Prostate gland (tissue), 2 donors: ENCODE measurements around the gene NXPE1. TPM values are rescaled to one million over a fixed set of nuclear protein-coding genes. Genes with fewer than 3 reads are reported as not detected.
"Not testable (repeated sequence)": the region's sequence is repeated elsewhere in the genome, so short reads cannot be mapped to it uniquely, and the experiment has no call there.

Source experiments
- DNase-seq: peaks from one replicate; pipeline ENCODE4 v3.0.0-alpha.2; 2019; ENCODE audit warnings: low spot score
- H3K27ac ChIP-seq, 2 donors: fragments of 200-600 bp; sonication (generic); 2 replicates each; pipeline ENCODE4 v1.5.1; 2017 to 2019
- H3K27me3 ChIP-seq: fragments of 200-600 bp; sonication (generic); replicated peaks from 2 replicates; pipeline ENCODE4 v1.5.1; 2019; ENCODE audit not compliant: insufficient read depth
- H3K36me3 ChIP-seq, 2 donors: fragments of 200-600 bp; sonication (generic); 1 replicate in 1 of 2; 2 replicates in 1 of 2; pipeline versions ENCODE4 v1.5.1 to v1.8.1; 2017 to 2019
- H3K4me1 ChIP-seq: fragments of 200-600 bp; sonication (generic); replicated peaks from 2 replicates; pipeline ENCODE4 v1.5.1; 2019
- H3K4me3 ChIP-seq, 2 donors: fragments of 200-600 bp; sonication (generic); 2 replicates each; pipeline ENCODE4 v1.5.1; 2017 to 2019
- H3K9me3 ChIP-seq: fragments of 200-600 bp; sonication (generic); 2 replicates; pipeline ENCODE4 v1.5.1; 2017
- POLR2A ChIP-seq: fragments of 450-650 bp; IDR thresholded peaks from one replicate; pipeline ENCODE4 v1.6.1; 2016; ENCODE audit warnings: antibody characterized with exemption, mild to moderate bottlenecking
- POLR2AphosphoS5 ChIP-seq: sonication (generic); formaldehyde crosslinking; IDR thresholded peaks from one replicate; pipeline ENCODE4 v1.6.1; 2017; ENCODE audit warnings: antibody characterized with exemption
- WGBS: methylation state at CpG from one replicate; pipeline ENCODE4 v1.1.5; 2018; 5-methylcytosine and 5-hydroxymethylcytosine counted together
- intact Hi-C: fragments of 100-400 bp; cut with DNase I; formaldehyde crosslinking; loops from one replicate; pipeline ENCODE4 v1.14.2; 2022
- total RNA-seq, 2 donors: library from RNA; depleted of rRNA; stranded (reverse); fragments of >200 nt; gene quantifications; one replicate each; pipeline ENCODE4 v1.1.0, GENCODE V29; 2016
- TF ChIP-seq, protein P1 (sequence below), 4 experiments: fragments of 200-600 bp in 2 of 4; fragments of 450-650 bp in 2 of 4; sonication (generic) in 2 of 4; IDR thresholded peaks; 1 replicate in 3 of 4; 2 replicates in 1 of 4; pipeline ENCODE4 v1.5.1; 2016 to 2019; ENCODE audit warnings: antibody characterized with exemption in 4 of 4, mild to moderate bottlenecking in 2 of 4, moderate library complexity in 2 of 4

The NXPE1 gene
- total RNA-seq, 2 donors from 2014 or later = 0.09 to 3.0 TPM

DNA sequence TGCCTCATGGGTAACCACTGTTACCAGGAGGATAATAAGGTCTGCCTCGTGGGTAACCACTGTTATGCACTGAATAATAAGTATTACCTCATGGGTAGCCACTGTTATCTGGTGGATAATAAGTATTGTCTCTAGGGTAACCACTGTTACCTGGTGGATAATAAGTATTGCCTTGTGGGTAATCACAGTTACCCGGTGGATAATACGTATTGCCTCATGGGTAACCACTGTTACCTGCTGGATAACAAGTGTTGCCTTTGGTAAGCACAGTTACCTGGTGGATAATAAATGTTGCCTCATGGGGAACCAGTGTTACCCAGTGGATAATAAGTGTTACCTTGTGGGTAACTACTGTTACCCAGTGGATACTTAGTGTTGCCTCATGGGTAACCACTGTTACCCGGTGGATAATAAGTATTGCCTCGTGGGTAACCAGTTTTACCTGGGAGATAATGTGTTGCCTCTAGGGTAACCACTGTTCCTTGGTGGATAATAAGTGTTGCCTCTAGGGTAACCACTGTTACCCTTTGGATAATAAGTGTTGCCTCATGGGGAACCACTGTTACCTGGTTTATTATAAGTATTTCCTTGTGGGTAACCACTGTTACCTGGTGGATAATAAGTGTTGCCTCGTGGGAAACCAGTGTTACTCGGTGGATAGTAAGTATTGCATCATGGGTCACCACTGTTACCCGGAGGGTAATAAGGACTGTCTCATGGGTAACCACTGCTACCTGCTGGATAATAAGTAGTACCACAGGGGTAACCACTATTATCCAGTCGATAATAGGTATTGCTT, 46.5 kb upstream of the NXPE1 start:
- Histone ChIP-seq H3K27ac (no peak overlapping the region), H3K9me3 (no peaks in the 10 kb centered on the region), H3K27me3 (no peaks in the 10 kb centered on the region), H3K4me3 (no peak overlapping the region), H3K4me1 (no peaks in the 10 kb centered on the region), H3K36me3 (no peaks in the 10 kb centered on the region)
- no peak for DNase-seq
- intact Hi-C loops = no loop called here
- no peak for TF ChIP-seq POLR2A
- TF ChIP-seq, protein P1, sequence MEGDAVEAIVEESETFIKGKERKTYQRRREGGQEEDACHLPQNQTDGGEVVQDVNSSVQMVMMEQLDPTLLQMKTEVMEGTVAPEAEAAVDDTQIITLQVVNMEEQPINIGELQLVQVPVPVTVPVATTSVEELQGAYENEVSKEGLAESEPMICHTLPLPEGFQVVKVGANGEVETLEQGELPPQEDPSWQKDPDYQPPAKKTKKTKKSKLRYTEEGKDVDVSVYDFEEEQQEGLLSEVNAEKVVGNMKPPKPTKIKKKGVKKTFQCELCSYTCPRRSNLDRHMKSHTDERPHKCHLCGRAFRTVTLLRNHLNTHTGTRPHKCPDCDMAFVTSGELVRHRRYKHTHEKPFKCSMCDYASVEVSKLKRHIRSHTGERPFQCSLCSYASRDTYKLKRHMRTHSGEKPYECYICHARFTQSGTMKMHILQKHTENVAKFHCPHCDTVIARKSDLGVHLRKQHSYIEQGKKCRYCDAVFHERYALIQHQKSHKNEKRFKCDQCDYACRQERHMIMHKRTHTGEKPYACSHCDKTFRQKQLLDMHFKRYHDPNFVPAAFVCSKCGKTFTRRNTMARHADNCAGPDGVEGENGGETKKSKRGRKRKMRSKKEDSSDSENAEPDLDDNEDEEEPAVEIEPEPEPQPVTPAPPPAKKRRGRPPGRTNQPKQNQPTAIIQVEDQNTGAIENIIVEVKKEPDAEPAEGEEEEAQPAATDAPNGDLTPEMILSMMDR (IDR thresholded peaks at IDR 0.05) = peak in 2 of 4 experiments; percentile 16 to 30
- WGBS = 91% methylated on average over 9 of the region's 9 CpGs

GRCh38 chr11:114605370-114605769, 45.7 kb upstream of the NXPE1 start:
- Histone ChIP-seq H3K4me3 (no peak overlapping the region), H3K9me3 (no peaks in the 10 kb centered on the region), H3K36me3 (no peaks in the 10 kb centered on the region), H3K27me3 (no peaks in the 10 kb centered on the region), H3K4me1 (no peaks in the 10 kb centered on the region), H3K27ac (no peak overlapping the region)
- intact Hi-C loops = no loop called here
- 83% methylated on average over 10 of the region's 10 CpGs for WGBS
- DNase-seq = no peak
- TF ChIP-seq POLR2AphosphoS5 (no peak), POLR2A (no peak)
- TF ChIP-seq, protein P1 (IDR thresholded peaks at IDR 0.05) = no peak

- Histone ChIP-seq H3K4me3 (no peak overlapping the region), H3K36me3 (no peaks in the 10 kb centered on the region), H3K4me1 (no peaks in the 10 kb centered on the region), H3K27me3 (no peaks in the 10 kb centered on the region), H3K9me3 (no peaks in the 10 kb centered on the region), H3K27ac (no peak overlapping the region)
- no peak for DNase-seq
- WGBS = 86% methylated on average over 5 of the region's 5 CpGs
- intact Hi-C loops = no loop called here
- TF ChIP-seq POLR2A (no peak), POLR2AphosphoS5 (no peak)
- TF ChIP-seq, protein P1 (IDR thresholded peaks at IDR 0.05) = no peak
Observed at GRCh38 chr11:114604886-114605285, 45.2 kb upstream of the NXPE1 start.

GRCh38 chr11:114604179-114604813, 44.6 kb upstream of the NXPE1 start:
- DNase-seq = no peak
- intact Hi-C loops = no loop called here
- Histone ChIP-seq H3K9me3 (no peaks in the 10 kb centered on the region), H3K4me1 (no peaks in the 10 kb centered on the region), H3K27me3 (no peaks in the 10 kb centered on the region), H3K36me3 (no peaks in the 10 kb centered on the region), H3K4me3 (no peak overlapping the region), H3K27ac (no peak overlapping the region)
- no peak for TF ChIP-seq POLR2A
- TF ChIP-seq, protein P1 (IDR thresholded peaks at IDR 0.05) = no peak
- 93% methylated on average over 13 of the region's 13 CpGs for WGBS

- H3K36me3 ChIP-seq, H3K9me3 ChIP-seq, DNase-seq, H3K27ac ChIP-seq, H3K4me1 ChIP-seq, H3K4me3 ChIP-seq, H3K27me3 ChIP-seq, intact Hi-C loops: not testable (repeated sequence)
- WGBS = 92% methylated on average over 7 of the region's 7 CpGs
Observed at GRCh38 chr11:114603151-114603550, 43.5 kb upstream of the NXPE1 start.
